CD1c-positive myeloid dendritic cell (primary cell): Measurements from ENCODE around the gene FAM124B.

Experiments used
- DNase-seq: peaks from one replicate; pipeline ENCODE4 v3.0.0-alpha.2; 2016; ENCODE audit errors: extremely low spot score

The FAM124B gene

DNA sequence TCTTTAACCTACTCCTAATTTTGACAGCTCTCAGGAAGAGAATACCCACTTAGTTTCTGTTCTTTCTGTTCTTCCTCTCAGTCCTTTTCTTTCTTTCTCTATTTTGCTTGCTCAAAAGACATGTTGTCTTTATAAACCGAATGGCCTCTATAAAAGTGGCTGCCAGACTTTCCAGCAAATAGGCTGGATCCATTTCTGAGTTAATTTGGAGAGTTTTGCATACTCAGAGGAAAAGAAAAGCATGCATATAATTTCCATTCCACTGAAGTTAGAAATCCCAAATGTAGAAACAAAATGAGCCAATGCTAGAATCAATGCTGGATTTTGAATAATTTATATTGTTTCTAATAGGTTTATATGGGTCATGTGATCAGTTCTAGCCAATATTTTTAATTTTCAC, 65.9 kb downstream of the FAM124B start:
- no peak for DNase-seq

DNA sequence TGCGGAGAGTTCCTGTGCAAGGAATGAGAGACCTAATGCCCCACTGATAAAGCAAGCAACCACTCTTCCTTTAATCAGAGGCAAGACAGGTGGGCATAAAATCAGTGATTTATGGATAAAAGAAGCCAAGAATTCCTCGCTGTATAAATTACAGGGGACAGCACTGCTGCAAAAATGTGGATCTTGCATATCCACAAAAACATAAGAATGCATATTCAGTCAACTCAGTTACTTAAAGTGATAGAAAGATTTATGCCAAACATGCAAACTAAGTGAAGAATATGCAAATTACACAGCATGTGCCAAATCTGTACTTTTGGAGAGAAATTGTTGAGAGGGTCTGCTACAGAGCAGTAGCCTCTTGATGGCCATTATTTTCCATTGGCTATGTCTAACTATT, 67.2 kb downstream of the FAM124B start:
- DNase-seq = no peak

DNA sequence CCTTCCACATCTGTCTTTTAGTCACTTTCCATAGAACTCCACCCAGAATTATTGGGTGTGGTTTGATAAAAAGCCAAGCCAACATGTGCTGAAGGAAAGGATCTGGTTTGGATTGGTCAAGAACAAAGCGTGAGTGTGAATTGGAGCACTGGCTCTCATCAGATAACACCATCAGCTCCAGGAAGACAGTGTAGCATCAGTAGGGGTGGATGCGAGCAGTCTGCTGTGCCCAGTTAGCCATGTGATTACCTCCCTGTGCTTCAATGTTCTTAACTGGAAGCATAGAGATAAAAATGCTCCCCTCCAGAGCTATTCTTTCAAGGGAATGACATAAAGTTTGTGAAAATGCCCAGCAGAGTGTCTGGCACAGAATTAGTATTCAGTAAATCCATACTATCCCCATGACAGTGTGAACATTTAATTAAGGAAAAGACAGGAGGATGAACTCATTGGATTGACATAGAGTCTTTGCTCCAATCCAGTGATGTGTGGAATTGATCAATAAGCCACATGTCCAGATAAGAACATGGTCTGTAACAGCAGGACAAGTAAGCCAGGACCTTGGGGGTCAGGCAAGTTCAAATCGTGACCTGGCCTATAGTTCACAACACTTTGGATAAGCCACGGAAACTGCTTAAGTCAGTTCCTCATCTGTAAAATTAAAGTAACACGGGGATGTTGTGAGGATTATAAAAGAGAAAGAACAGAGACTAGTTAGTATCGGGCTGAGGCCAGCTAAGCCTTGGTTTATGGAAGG, 68.0 kb downstream of the FAM124B start:
- DNase-seq = no peak

DNA sequence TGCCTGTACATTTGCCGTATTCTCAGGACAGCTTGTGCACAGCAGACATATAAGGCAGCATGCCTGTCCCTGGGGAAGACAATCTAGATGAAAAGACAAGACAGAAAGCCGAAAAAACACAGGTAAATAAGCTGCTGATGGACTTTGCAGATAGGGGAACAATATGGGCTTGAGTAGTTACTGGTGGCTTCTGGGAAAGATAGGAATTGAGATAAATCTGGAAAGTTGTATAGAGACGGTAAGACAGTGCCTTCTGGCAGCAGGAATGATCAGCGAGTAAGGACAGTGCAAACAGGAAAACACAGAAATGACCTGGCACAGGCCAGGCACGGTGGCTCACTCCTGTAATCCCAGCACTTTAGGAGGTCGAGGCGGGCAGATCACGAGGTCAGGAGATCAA, 70.2 kb downstream of the FAM124B start:
- no peak for DNase-seq

DNA sequence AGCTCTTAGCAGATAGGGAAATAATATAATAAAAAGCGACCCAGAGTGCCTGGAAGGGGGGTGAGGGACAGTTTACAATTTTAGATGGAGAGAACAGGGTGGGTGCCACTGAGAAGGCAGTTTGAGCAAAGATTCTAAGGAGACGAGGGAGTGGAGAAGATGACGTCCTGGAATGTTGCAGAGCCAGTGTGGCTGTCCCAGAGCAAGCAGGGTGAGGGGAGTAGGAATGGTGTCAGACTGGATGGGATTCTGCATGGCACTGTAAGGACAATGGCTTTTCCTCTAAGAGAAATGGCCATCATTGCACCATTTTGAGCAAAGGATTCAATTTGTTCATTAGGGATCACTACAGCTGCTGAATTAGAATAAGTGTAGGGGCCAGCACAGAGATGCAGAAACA, 73.1 kb downstream of the FAM124B start:
- DNase-seq = no peak
